CD4-positive, alpha-beta memory T cell (primary cell): ENCODE data around the gene CFAP58. TPM values are rescaled to one million over a fixed set of nuclear protein-coding genes. Genes with fewer than 3 reads are reported as not detected.

ENCODE experiments used
- CTCF ChIA-PET: fragments of 350-600 bp; sonication (Branson Sonifier 250); formaldehyde crosslinking; loops from one replicate; lab custom pipeline; 2021; ENCODE audit warnings: inconsistent platforms; ENCODE audit not compliant: partially characterized antibody; lab: Charles Lee
- POLR2A ChIA-PET: fragments of 350-600 bp; sonication (Branson Sonifier 250); formaldehyde crosslinking; loops from one replicate; lab custom pipeline; 2021; ENCODE audit not compliant: partially characterized antibody; lab: Charles Lee
- DNase-seq, 5 donors: peaks; one replicate each; pipeline versions ENCODE4 v3.0.0 to v3.0.0-alpha.2; 2020 to 2022; ENCODE audit warnings: mixed read lengths in 1 of 5
- H3K27ac ChIP-seq: one replicate; pipeline ENCODE4 v1.7.0; 2013; ENCODE audit warnings: low read depth, low read length
- H3K27me3 ChIP-seq: 2 replicates; pipeline ENCODE4 v1.7.0; 2013; ENCODE audit warnings: mild to moderate bottlenecking, low read length, moderate library complexity; ENCODE audit not compliant: insufficient read depth
- H3K36me3 ChIP-seq: 2 replicates; pipeline ENCODE4 v1.7.0; 2013; ENCODE audit warnings: mild to moderate bottlenecking, low read length, moderate library complexity; ENCODE audit not compliant: insufficient read depth
- H3K4me1 ChIP-seq: 2 replicates; pipeline ENCODE4 v1.7.0; 2013; ENCODE audit warnings: mild to moderate bottlenecking, low read length, moderate library complexity; ENCODE audit not compliant: insufficient read depth
- H3K4me3 ChIP-seq, 2 donors: one replicate each; pipeline ENCODE4 v1.7.0; 2013; ENCODE audit warnings: low read length in 2 of 2, mild to moderate bottlenecking in 1 of 2
- H3K9me3 ChIP-seq, 2 donors: one replicate each; pipeline ENCODE4 v1.7.0; 2013; ENCODE audit warnings: low read length in 2 of 2, control low read depth in 1 of 2; ENCODE audit not compliant: control insufficient read depth in 1 of 2
- H3K27ac Mint-ChIP-seq, 7 donors: one replicate each; pipeline ENCODE4 v1.8.0; 2020 to 2021; ENCODE audit warnings: mixed read lengths in 7 of 7, mild to moderate bottlenecking in 6 of 7, inconsistent platforms in 3 of 7, moderate library complexity in 3 of 7
- H3K27me3 Mint-ChIP-seq, 2 donors: one replicate each; pipeline ENCODE4 v1.8.0; 2020 to 2021; ENCODE audit warnings: mixed read lengths in 2 of 2
- H3K36me3 Mint-ChIP-seq, 2 donors: one replicate each; pipeline ENCODE4 v1.8.0; 2020 to 2021; ENCODE audit warnings: mixed read lengths in 2 of 2, inconsistent platforms in 1 of 2, mild to moderate bottlenecking in 1 of 2
- H3K4me1 Mint-ChIP-seq, 4 donors: one replicate each; pipeline ENCODE4 v1.8.0; 2020 to 2021; ENCODE audit warnings: mixed read lengths in 4 of 4, mild to moderate bottlenecking in 1 of 4
- H3K4me3 Mint-ChIP-seq, 8 donors: one replicate each; pipeline ENCODE4 v1.8.0; 2020 to 2021; ENCODE audit warnings: mixed read lengths in 8 of 8, mild to moderate bottlenecking in 7 of 8, moderate library complexity in 6 of 8, inconsistent platforms in 3 of 8
- H3K9me3 Mint-ChIP-seq, 8 donors: one replicate each; pipeline ENCODE4 v1.8.0; 2020 to 2021; ENCODE audit warnings: mixed read lengths in 8 of 8, mild to moderate bottlenecking in 5 of 8, inconsistent platforms in 3 of 8, moderate library complexity in 1 of 8
- intact Hi-C: fragments of 100-400 bp; cut with micrococcal nuclease; formaldehyde crosslinking; loops from one replicate; pipeline ENCODE4 v1.15.1; 2023
- polyA plus RNA-seq, 2 donors: library from polyadenylated mRNA; unstranded; fragments of 300-500 nt; fragmentation: Illumina TruSeq; gene quantifications; one replicate each; pipeline ENCODE4 v1.2.3, GENCODE V29; 2021
- total RNA-seq, 2 experiments: library from RNA; stranded (reverse); gene quantifications; one replicate each; pipeline ENCODE4 v1.2.3, GENCODE V29; 2021

The CFAP58 gene
- total and polyA plus RNA-seq, 4 experiments from 2014 or later: not detected

GRCh38 chr10:104309980-104310978 is 43.4 kb upstream of the CFAP58 start:
- no peaks in the 10 kb centered on the region for H3K9me3 Mint-ChIP-seq
- peaks cover 53% of the 10 kb centered on the region for H3K4me1 ChIP-seq
- POLR2A ChIA-PET: interaction anchor here (0.8 to 10.2 kb wide), 4 partner anchors 12 to 26 kb away, joined by 3 to 126 read pairs (median 56); partner anchors contain the start of gene ITPRIP

GRCh38 chr10:104311184-104311720 is 42.4 kb upstream of the CFAP58 start:
- no peaks in the 10 kb centered on the region for H3K27me3 ChIP-seq
- H3K27ac Mint-ChIP-seq: peak overlapping the region in 2 of 7 donors; percentile 8 to 43
- no peak overlapping the region for H3K4me3 ChIP-seq
- H3K4me3 Mint-ChIP-seq: no peak overlapping the region
- peaks cover 31 to 59% (median 44%) of the 10 kb centered on the region in 4 donors for H3K4me1 Mint-ChIP-seq
- H3K27me3 Mint-ChIP-seq: no peaks in the 10 kb centered on the region
- H3K4me1 ChIP-seq: peaks cover 43% of the 10 kb centered on the region
- POLR2A ChIA-PET: interaction anchor here (0.8 to 10.2 kb wide), 3 partner anchors 11 to 25 kb away, joined by 3 to 126 read pairs (median 72); partner anchors contain the start of gene ITPRIP
- peaks cover 34% of the 10 kb centered on the region for H3K36me3 ChIP-seq
- no peak for DNase-seq
- H3K9me3 ChIP-seq: no peaks in the 10 kb centered on the region
- H3K9me3 Mint-ChIP-seq: no peaks in the 10 kb centered on the region
- CTCF ChIA-PET: interaction anchor here (1.2 to 8.1 kb wide), 6 partner anchors 10 to 40 kb away, joined by 3 to 65 read pairs (median 4); partner anchors contain the start of gene CFAP58
- H3K27ac ChIP-seq: no peak overlapping the region
- intact Hi-C loops: no loop called here
- peaks cover 17 to 35% of the 10 kb centered on the region in 2 donors for H3K36me3 Mint-ChIP-seq

More at GRCh38 chr10:104309980-104310978, 43.4 kb upstream of the CFAP58 start:
- H3K4me3 ChIP-seq: no peak overlapping the region
- intact Hi-C loops: loop anchor here (2.0 kb wide), 1 partner anchor 19 kb away; no protein-coding TSS in a partner anchor
- H3K36me3 ChIP-seq: peaks cover 30% of the 10 kb centered on the region
- peaks cover 38 to 68% (median 52%) of the 10 kb centered on the region in 4 donors for H3K4me1 Mint-ChIP-seq
- H3K9me3 ChIP-seq: no peaks in the 10 kb centered on the region
- no peaks in the 10 kb centered on the region for H3K27me3 ChIP-seq
- DNase-seq: no peak
- CTCF ChIA-PET: interaction anchor here (0.9 to 8.1 kb wide), 8 partner anchors 11 to 41 kb away, joined by 3 to 65 read pairs (median 5); partner anchors contain the start of genes CFAP58 and ITPRIP
- no peak overlapping the region for H3K27ac ChIP-seq
- peaks cover 13 to 30% of the 10 kb centered on the region in 2 donors for H3K36me3 Mint-ChIP-seq
- H3K27me3 Mint-ChIP-seq: no peaks in the 10 kb centered on the region
- H3K27ac Mint-ChIP-seq: peak overlapping the region in 5 of 7 donors; percentile 8 to 70 (median 33)
- H3K4me3 Mint-ChIP-seq: peak overlapping the region in 1 of 8 donors; percentile 15

GRCh38 chr10:104314591-104315485 is 38.8 kb upstream of the CFAP58 start:
- H3K4me1 ChIP-seq: peaks cover 17% of the 10 kb centered on the region
- Mint-ChIP-seq H3K4me1 (peaks cover 17 to 53% (median 36%) of the 10 kb centered on the region in 4 donors), H3K4me3 (no peak overlapping the region), H3K36me3 (peaks cover 17 to 44% of the 10 kb centered on the region in 2 donors), H3K27me3 (no peaks in the 10 kb centered on the region), H3K27ac (no peak overlapping the region), H3K9me3 (no peaks in the 10 kb centered on the region)
- H3K36me3 ChIP-seq: peaks cover 36% of the 10 kb centered on the region
- CTCF ChIA-PET: interaction anchor here (1.1 to 8.1 kb wide), 5 partner anchors 9 to 40 kb away, joined by 3 to 65 read pairs (median 18); partner anchors contain the start of genes CFAP58 and ITPRIP
- no peak overlapping the region for H3K4me3 ChIP-seq
- intact Hi-C loops: no loop called here
- H3K9me3 ChIP-seq: no peaks in the 10 kb centered on the region
- no peak overlapping the region for H3K27ac ChIP-seq
- H3K27me3 ChIP-seq: no peaks in the 10 kb centered on the region
- no peak for DNase-seq
- POLR2A ChIA-PET: interaction anchor here (1.1 to 9.9 kb wide), 3 partner anchors 8 to 24 kb away, joined by 3 to 72 read pairs (median 8); partner anchors contain the start of gene ITPRIP

- no peaks in the 10 kb centered on the region for H3K27me3 Mint-ChIP-seq
- Histone ChIP-seq H3K4me1 (peaks cover 17% of the 10 kb centered on the region), H3K36me3 (peaks cover 36% of the 10 kb centered on the region), H3K9me3 (no peaks in the 10 kb centered on the region), H3K27ac (no peak overlapping the region), H3K4me3 (no peak overlapping the region), H3K27me3 (no peaks in the 10 kb centered on the region)
- no peak overlapping the region for H3K4me3 Mint-ChIP-seq
- no peak for DNase-seq
- H3K36me3 Mint-ChIP-seq: peaks cover 17 to 44% of the 10 kb centered on the region in 2 donors
- POLR2A ChIA-PET: interaction anchor here (1.1 to 2.8 kb wide), 2 partner anchors 10 to 23 kb away, joined by 3 to 8 read pairs; partner anchors contain the start of gene ITPRIP
- intact Hi-C loops: no loop called here
- CTCF ChIA-PET: interaction anchor here (1.1 to 8.1 kb wide), 4 partner anchors 10 to 36 kb away, joined by 3 to 65 read pairs (median 32); partner anchors contain the start of genes CFAP58 and ITPRIP
- no peaks in the 10 kb centered on the region for H3K9me3 Mint-ChIP-seq
- H3K4me1 Mint-ChIP-seq: peaks cover 18 to 54% (median 35%) of the 10 kb centered on the region in 4 donors
- no peak overlapping the region for H3K27ac Mint-ChIP-seq
Observed at GRCh38 chr10:104315486-104315921, 38.1 kb upstream of the CFAP58 start.

GRCh38 chr10:104316321-104317099 is 37.1 kb upstream of the CFAP58 start:
- Histone ChIP-seq H3K27ac (no peak overlapping the region), H3K4me3 (no peak overlapping the region), H3K9me3 (no peaks in the 10 kb centered on the region), H3K36me3 (peaks cover 36% of the 10 kb centered on the region), H3K27me3 (no peaks in the 10 kb centered on the region), H3K4me1 (peaks cover 25% of the 10 kb centered on the region)
- H3K36me3 Mint-ChIP-seq: peaks cover 17 to 44% of the 10 kb centered on the region in 2 donors
- peaks cover 21 to 58% (median 43%) of the 10 kb centered on the region in 4 donors for H3K4me1 Mint-ChIP-seq
- CTCF ChIA-PET: interaction anchor here (1.0 to 8.1 kb wide), 4 partner anchors 9 to 35 kb away, joined by 3 to 65 read pairs (median 32); partner anchors contain the start of gene CFAP58
- DNase-seq: no peak
- no peaks in the 10 kb centered on the region for H3K9me3 Mint-ChIP-seq
- peak overlapping the region in 1 of 7 donors; percentile 10 for H3K27ac Mint-ChIP-seq
- H3K27me3 Mint-ChIP-seq: no peaks in the 10 kb centered on the region
- no peak overlapping the region for H3K4me3 Mint-ChIP-seq
- intact Hi-C loops: no loop called here
- POLR2A ChIA-PET: interaction anchor here (2.8 kb wide), 1 partner anchor 22 kb away, joined by 8 read pairs; the partner anchor contains the start of gene ITPRIP
